HG02973 (cell line): ENCODE measurements around the gene SLC6A1.
"Not testable (repeated sequence)": the region's sequence is repeated elsewhere in the genome, so short reads cannot be mapped to it uniquely, and the experiment has no call there.

Experiments used
- ATAC-seq: cut with Tn5 transposase; IDR thresholded peaks from one replicate; pipeline ENCODE4 v1.9.1; 2021; ENCODE audit warnings: moderate library complexity; ENCODE audit not compliant: unreplicated experiment

The SLC6A1 gene

GRCh38 chr3:11057655-11058054 lies 65.1 kb downstream of the SLC6A1 start:
- no peak for ATAC-seq

- ATAC-seq = no peak
Measured at GRCh38 chr3:11059090-11059798, 66.7 kb downstream of the SLC6A1 start.

GRCh38 chr3:11059799-11060115 lies 67.2 kb downstream of the SLC6A1 start:
- no peak for ATAC-seq

- ATAC-seq = no peak
Measured at GRCh38 chr3:11060500-11061251, 68.1 kb downstream of the SLC6A1 start.

- ATAC-seq = not testable (repeated sequence)
Measured at GRCh38 chr3:11061268-11061871, 68.8 kb downstream of the SLC6A1 start.

GRCh38 chr3:11062704-11063103 lies 70.2 kb downstream of the SLC6A1 start:
- ATAC-seq = no peak

GRCh38 chr3:11071096-11071755 lies 78.7 kb downstream of the SLC6A1 start:
- no peak for ATAC-seq

- no peak for ATAC-seq
Measured at GRCh38 chr3:11072631-11073030, 80.1 kb downstream of the SLC6A1 start.

GRCh38 chr3:11074011-11074410 lies 81.5 kb downstream of the SLC6A1 start:
- ATAC-seq = no peak

- no peak for ATAC-seq
Measured at GRCh38 chr3:11074451-11074850, 81.9 kb downstream of the SLC6A1 start.

- not testable (repeated sequence) for ATAC-seq
Measured at GRCh38 chr3:11075122-11075521, 82.6 kb downstream of the SLC6A1 start.

- ATAC-seq = no peak
Measured at GRCh38 chr3:11076711-11077110, 84.2 kb downstream of the SLC6A1 start.

GRCh38 chr3:11077466-11077865 lies 84.9 kb downstream of the SLC6A1 start:
- ATAC-seq = no peak

GRCh38 chr3:11078826-11079515 lies 86.4 kb downstream of the SLC6A1 start:
- ATAC-seq = no peak

GRCh38 chr3:11080492-11080891 lies 87.9 kb downstream of the SLC6A1 start:
- no peak for ATAC-seq

GRCh38 chr3:11084098-11084497 lies 91.5 kb downstream of the SLC6A1 start:
- ATAC-seq = no peak

GRCh38 chr3:11084677-11085076 lies 92.1 kb downstream of the SLC6A1 start:
- ATAC-seq = no peak

GRCh38 chr3:11085093-11085840 lies 92.7 kb downstream of the SLC6A1 start:
- no peak for ATAC-seq

- ATAC-seq = no peak
Measured at GRCh38 chr3:11086856-11087255, 94.3 kb downstream of the SLC6A1 start.

- ATAC-seq = no peak
Measured at GRCh38 chr3:11088066-11088465, 95.5 kb downstream of the SLC6A1 start.
